ENCODE data around the gene INPPL1. TPM values are rescaled to one million over a fixed set of nuclear protein-coding genes. Genes with fewer than 3 reads are reported as not detected.

INPPL1 gene
- total RNA-seq, 1 experiment from 2014 or later, result 214 TPM

GRCh38 chr11:72229925-72230763, 5.6 kb downstream of the INPPL1 start:
- no peak for TF ChIP-seq CTCF (conservative IDR thresholded peaks at IDR 0.05)
- H3K27ac Mint-ChIP-seq, result no peak overlapping the region; a peak in 1 of 7 replicates
- Histone ChIP-seq H4K8ac (replicated peaks; ENCODE audit: insufficient read length, low read depth, low read length) (no peak overlapping the region), H3K79me2 (ENCODE audit: insufficient read depth, low read length) (peaks cover 4% of the 10 kb centered on the region; the same call in 1 of the 2 replicates), H2BK20ac (ENCODE audit: low read depth, low read length, poor library complexity, severe bottlenecking) (no peak overlapping the region), H3K4me2 (ENCODE audit: insufficient read depth, insufficient read length, low read length) (no peak overlapping the region), H4K20me1 (ENCODE audit: control insufficient read depth, insufficient read depth, insufficient read length) (peaks cover 2% of the 10 kb centered on the region), H4K5ac (ENCODE audit: insufficient read length, low read depth, low read length) (no peak overlapping the region), H3K23ac (ENCODE audit: insufficient read length, low read depth, low read length) (no peak overlapping the region), H2AK5ac (ENCODE audit: insufficient read length, low read length) (no peak overlapping the region), H3K79me1 (ENCODE audit: insufficient read depth, low read depth, low read length, poor library complexity, severe bottlenecking) (peaks cover 3% of the 10 kb centered on the region), H3K9me3 (ENCODE audit: control insufficient read depth, low read depth, low read length) (no peaks in the 10 kb centered on the region), H3K18ac (ENCODE audit: insufficient read length, low read depth, low read length) (no peak overlapping the region), H4K91ac (ENCODE audit: insufficient read length, low read depth, low read length) (no peak overlapping the region), H3T11ph (ENCODE audit: low read length) (no peak overlapping the region), H3K23me2 (ENCODE audit: insufficient read length, low read depth, low read length, poor library complexity, severe bottlenecking) (peaks cover 6% of the 10 kb centered on the region), H2AFZ (ENCODE audit: low read length) (no peak overlapping the region), H2BK12ac (ENCODE audit: insufficient read length, low read depth, low read length) (no peak overlapping the region), H3K14ac (ENCODE audit: insufficient read depth, low read length) (no peak overlapping the region), H2BK5ac (ENCODE audit: insufficient read length, low read length) (no peak overlapping the region), H2BK120ac (ENCODE audit: low read depth, low read length, poor library complexity, severe bottlenecking) (no peak overlapping the region), H3K4me1 (ENCODE audit: insufficient read depth, low read length) (no peaks in the 10 kb centered on the region; the same call in 1 of the 2 replicates), H3K9ac (ENCODE audit: extremely low read depth, insufficient read length, low read length) (no peak overlapping the region), H2BK15ac (ENCODE audit: low read depth, low read length) (no peak overlapping the region), H3K27ac (ENCODE audit: insufficient read length, low read depth, low read length) (no peak overlapping the region), H3K4ac (ENCODE audit: low read depth, low read length) (no peak overlapping the region), H3K56ac (ENCODE audit: insufficient read length, low read depth, low read length) (no peak overlapping the region), H3K27me3 (ENCODE audit: insufficient read depth, low read length) (no peaks in the 10 kb centered on the region)
- H3K4me1 Mint-ChIP-seq, result peaks cover 11 to 19% of the 10 kb centered on the region in 2 experiments
- DNase-seq, result no peak
- H3K36me3 Mint-ChIP-seq (ENCODE audit: insufficient read depth in 1 of 3, low read depth in 3 of 3), result peaks cover 41 to 91% (median 87%) of the 10 kb centered on the region in 3 experiments; a peak in 6 of 7 replicates
- H3K9me3 Mint-ChIP-seq, result no peaks in the 10 kb centered on the region
- no peak overlapping the region for H3K4me3 Mint-ChIP-seq
- no peaks in the 10 kb centered on the region for H3K27me3 Mint-ChIP-seq (ENCODE audit: low read depth)
- no CpG with 5 or more reads among the region's 21 CpGs for WGBS (ENCODE audit: extremely low coverage, insufficient read length, low lambda C conversion rate)
